ENCODE measurements around the gene PTN. TPM values are rescaled to one million over a fixed set of nuclear protein-coding genes. Genes with fewer than 3 reads are reported as not detected.

PTN gene
- total RNA-seq, 4 donors from 2014 or later, result 20.2 to 118 (median 59.4) TPM

DNA sequence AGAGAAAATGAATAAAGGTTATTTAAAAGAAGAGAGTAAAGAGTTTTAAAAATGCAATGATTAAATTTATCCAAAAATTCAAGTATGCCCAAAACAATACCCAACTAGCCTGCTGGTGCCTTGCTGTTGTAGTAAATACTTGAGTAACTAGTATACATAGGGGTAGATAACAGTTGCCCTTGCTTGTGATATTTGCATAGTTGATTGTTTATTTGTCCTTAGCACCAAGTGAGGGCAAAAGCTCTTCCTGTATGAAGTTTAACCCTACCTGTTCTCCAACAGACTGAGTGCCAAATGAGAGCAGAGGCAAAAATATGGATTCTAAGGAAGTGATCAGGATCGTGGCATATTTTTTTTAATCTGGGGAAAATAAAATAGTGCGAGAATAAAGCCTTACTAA is 85.0 kb downstream of the PTN start:
- intact Hi-C loops (cut with DNase I; ENCODE audit: low total_unique reads), result no loop called here
- H3K36me3 ChIP-seq, result no peaks in the 10 kb centered on the region
- H3K4me3 ChIP-seq, result no peak overlapping the region
- TF ChIP-seq, protein P1, sequence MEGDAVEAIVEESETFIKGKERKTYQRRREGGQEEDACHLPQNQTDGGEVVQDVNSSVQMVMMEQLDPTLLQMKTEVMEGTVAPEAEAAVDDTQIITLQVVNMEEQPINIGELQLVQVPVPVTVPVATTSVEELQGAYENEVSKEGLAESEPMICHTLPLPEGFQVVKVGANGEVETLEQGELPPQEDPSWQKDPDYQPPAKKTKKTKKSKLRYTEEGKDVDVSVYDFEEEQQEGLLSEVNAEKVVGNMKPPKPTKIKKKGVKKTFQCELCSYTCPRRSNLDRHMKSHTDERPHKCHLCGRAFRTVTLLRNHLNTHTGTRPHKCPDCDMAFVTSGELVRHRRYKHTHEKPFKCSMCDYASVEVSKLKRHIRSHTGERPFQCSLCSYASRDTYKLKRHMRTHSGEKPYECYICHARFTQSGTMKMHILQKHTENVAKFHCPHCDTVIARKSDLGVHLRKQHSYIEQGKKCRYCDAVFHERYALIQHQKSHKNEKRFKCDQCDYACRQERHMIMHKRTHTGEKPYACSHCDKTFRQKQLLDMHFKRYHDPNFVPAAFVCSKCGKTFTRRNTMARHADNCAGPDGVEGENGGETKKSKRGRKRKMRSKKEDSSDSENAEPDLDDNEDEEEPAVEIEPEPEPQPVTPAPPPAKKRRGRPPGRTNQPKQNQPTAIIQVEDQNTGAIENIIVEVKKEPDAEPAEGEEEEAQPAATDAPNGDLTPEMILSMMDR (IDR thresholded peaks at IDR 0.05), result no peak
- no peak for TF ChIP-seq POLR2A (IDR thresholded peaks at IDR 0.05)
- no peaks in the 10 kb centered on the region for H3K27me3 ChIP-seq
- H3K27ac ChIP-seq, result no peak overlapping the region
- H3K4me1 ChIP-seq, result no peaks in the 10 kb centered on the region
- no peak for DNase-seq
- H3K9me3 ChIP-seq, result no peaks in the 10 kb centered on the region

DNA sequence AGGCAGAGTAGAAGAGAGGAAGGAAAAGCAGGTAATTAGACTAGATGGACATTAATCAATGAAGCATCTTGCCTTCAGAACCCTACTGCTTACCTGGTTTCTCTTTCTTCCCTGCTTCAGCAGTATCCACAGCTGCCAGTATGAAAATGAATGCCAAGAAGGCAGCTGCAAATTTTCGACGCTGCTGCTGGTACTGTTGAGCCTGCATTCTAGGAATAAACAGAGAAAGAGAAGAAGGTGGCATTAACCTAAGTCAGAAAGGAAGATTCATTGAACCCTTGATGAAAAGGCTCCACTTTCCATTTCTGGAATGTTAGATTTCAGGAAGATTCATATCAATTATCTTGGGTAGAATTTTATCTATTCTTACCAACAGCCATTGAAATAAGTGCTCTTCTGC is 88.8 kb downstream of the PTN start:
- Histone ChIP-seq H3K27me3 (no peaks in the 10 kb centered on the region), H3K4me1 (no peaks in the 10 kb centered on the region), H3K9me3 (no peaks in the 10 kb centered on the region), H3K27ac (no peak overlapping the region), H3K4me3 (no peak overlapping the region), H3K36me3 (no peaks in the 10 kb centered on the region)
- intact Hi-C loops (cut with DNase I; ENCODE audit: low total_unique reads), result no loop called here
- TF ChIP-seq, protein P1 (IDR thresholded peaks at IDR 0.05), result no peak
- TF ChIP-seq POLR2A (IDR thresholded peaks at IDR 0.05), result no peak
- no peak for DNase-seq

DNA sequence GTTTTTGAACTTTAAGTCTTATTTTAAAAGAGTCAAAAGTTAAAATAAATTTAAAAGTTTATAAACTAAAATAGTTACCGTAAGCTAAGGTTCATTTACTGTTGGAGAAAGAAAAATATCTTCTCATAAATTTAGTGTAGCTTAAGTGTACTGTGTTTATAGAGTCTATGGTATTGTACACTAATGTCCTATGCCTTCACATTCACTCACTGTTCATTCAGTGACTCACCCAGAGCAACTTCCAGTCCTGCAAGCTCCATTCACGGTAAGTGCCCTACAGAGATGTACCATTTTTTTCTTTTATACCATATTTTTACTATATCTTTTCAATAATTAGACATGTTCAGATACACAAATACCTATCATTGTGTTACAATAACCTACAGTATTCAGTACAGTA is 97.6 kb downstream of the PTN start:
- no peaks in the 10 kb centered on the region for H3K4me1 ChIP-seq
- no peaks in the 10 kb centered on the region for H3K36me3 ChIP-seq
- TF ChIP-seq, protein P1 (IDR thresholded peaks at IDR 0.05), result no peak
- no peak for TF ChIP-seq POLR2A (IDR thresholded peaks at IDR 0.05)
- no peaks in the 10 kb centered on the region for H3K9me3 ChIP-seq
- no peaks in the 10 kb centered on the region for H3K27me3 ChIP-seq
- no peak for DNase-seq
- H3K27ac ChIP-seq, result no peak overlapping the region
- H3K4me3 ChIP-seq, result no peak overlapping the region
- intact Hi-C loops (cut with DNase I; ENCODE audit: low total_unique reads), result no loop called here

DNA sequence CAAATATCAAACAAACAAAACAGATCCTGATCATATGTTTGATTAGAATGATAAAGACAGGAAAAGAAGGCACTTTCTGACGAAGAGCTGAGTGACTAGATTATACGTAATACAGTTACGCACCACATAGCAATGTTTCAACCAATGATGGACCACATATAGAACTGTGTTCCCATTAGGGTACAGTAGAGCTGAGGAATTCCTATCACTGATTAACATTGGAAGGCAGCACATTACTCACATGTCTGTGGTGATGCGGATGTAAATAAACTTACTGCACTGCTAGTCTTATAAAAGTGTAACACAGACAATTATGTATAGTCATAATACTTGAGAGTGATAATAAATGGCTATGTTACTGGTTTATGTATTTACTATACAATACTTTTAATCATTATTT is 98.3 kb downstream of the PTN start:
- H3K9me3 ChIP-seq, result no peaks in the 10 kb centered on the region
- intact Hi-C loops (cut with DNase I; ENCODE audit: low total_unique reads), result no loop called here
- H3K27me3 ChIP-seq, result no peaks in the 10 kb centered on the region
- no peak overlapping the region for H3K4me3 ChIP-seq
- TF ChIP-seq, protein P1 (IDR thresholded peaks at IDR 0.05), result no peak
- TF ChIP-seq POLR2A (IDR thresholded peaks at IDR 0.05), result no peak
- no peaks in the 10 kb centered on the region for H3K36me3 ChIP-seq
- H3K27ac ChIP-seq, result no peak overlapping the region
- H3K4me1 ChIP-seq, result no peaks in the 10 kb centered on the region
- no peak for DNase-seq

DNA sequence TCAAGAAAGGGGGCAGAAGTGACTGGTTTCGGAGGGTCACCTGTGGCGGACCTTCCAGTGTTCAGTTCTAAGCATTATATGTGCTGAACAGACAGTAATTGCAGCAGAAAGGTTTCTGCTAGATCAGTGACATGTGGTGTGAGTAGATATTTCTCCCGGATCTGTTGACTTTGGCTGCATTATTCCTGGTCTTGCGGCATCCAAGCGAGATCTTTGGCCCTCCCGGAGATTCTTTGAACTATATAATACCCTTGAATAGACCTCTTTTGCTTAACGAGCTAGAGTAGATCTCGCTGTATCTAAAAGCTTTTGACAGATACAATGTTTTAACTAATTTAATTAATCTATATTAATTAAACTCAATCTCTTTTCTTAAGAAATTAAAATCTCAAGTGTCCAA is 99.8 kb downstream of the PTN start:
- H3K36me3 ChIP-seq, result no peaks in the 10 kb centered on the region

More for the DNA sequence above, 99.8 kb downstream of the PTN start:
- no peak for TF ChIP-seq POLR2A (IDR thresholded peaks at IDR 0.05)
- TF ChIP-seq, protein P1 (IDR thresholded peaks at IDR 0.05), result no peak
- DNase-seq, result no peak
- Histone ChIP-seq H3K27ac (no peak overlapping the region), H3K4me3 (no peak overlapping the region), H3K9me3 (no peaks in the 10 kb centered on the region), H3K4me1 (no peaks in the 10 kb centered on the region), H3K27me3 (no peaks in the 10 kb centered on the region)
- intact Hi-C loops (cut with DNase I; ENCODE audit: low total_unique reads), result no loop called here

Measured in uterus (tissue), 4 donors.